Activated CD8-positive, alpha-beta memory T cell treated with anti-CD3 and anti-CD28 coated beads, Interleukin-2, amount 50 U/mL, for 24 hours (primary cell): ENCODE results near the gene LRIG1.

ENCODE experiments used
- DNase-seq: peaks from one replicate; pipeline ENCODE4 v3.0.0-alpha.2; 2020; ENCODE audit errors: extremely low read depth

The LRIG1 gene, protein sequence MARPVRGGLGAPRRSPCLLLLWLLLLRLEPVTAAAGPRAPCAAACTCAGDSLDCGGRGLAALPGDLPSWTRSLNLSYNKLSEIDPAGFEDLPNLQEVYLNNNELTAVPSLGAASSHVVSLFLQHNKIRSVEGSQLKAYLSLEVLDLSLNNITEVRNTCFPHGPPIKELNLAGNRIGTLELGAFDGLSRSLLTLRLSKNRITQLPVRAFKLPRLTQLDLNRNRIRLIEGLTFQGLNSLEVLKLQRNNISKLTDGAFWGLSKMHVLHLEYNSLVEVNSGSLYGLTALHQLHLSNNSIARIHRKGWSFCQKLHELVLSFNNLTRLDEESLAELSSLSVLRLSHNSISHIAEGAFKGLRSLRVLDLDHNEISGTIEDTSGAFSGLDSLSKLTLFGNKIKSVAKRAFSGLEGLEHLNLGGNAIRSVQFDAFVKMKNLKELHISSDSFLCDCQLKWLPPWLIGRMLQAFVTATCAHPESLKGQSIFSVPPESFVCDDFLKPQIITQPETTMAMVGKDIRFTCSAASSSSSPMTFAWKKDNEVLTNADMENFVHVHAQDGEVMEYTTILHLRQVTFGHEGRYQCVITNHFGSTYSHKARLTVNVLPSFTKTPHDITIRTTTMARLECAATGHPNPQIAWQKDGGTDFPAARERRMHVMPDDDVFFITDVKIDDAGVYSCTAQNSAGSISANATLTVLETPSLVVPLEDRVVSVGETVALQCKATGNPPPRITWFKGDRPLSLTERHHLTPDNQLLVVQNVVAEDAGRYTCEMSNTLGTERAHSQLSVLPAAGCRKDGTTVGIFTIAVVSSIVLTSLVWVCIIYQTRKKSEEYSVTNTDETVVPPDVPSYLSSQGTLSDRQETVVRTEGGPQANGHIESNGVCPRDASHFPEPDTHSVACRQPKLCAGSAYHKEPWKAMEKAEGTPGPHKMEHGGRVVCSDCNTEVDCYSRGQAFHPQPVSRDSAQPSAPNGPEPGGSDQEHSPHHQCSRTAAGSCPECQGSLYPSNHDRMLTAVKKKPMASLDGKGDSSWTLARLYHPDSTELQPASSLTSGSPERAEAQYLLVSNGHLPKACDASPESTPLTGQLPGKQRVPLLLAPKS

DNA sequence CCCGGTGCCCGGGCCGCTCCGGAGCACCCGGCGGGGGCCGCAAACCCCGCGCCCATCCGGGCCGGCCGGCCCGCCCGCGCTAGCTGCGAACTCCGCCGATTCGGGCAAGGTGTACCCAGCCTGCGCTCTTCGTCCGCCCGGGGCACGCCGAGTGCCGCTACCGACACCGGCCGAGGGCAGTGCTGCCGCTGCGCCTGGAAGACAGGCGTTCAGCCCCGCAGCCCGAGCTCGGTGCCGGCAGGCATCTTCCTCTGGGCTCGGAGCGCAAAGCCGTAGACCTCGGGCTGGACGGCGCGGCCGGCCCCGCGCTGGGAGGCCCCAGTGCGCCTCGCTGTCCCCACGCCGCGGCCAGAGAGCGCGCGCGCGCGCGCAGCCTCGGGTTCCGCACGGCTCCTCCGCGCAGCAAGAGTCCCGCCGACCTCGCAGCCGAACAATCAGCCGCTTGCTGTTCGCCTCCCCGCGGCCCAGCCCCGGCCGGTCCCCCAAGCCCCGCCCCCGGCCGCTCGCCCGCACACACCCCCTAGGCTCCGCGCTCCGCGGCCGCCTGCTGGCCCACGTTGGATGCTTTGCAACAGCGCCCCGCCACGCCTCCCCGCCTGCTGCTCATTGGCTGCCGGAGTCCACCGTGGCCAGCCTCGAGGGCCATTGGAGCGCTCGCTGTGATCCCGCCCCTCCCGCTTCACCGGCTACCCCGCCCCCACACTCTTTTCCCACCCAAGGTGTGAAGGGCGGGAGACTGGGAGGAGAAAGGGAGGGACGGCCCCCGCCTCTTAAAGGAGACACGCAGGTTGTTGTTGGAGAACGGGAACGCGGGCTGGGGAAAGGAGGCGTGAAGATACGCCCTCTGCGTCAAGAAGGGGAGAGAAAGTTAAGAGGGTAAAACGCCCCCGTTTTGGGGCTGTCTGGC lies at the start of gene LRIG1:
TSS of gene LRIG1 (minus strand) at position 447 of the 907 bp plus-strand sequence. CDS start 615 bp downstream, outside the sequence.
- DNase-seq = peak; percentile 92

DNA sequence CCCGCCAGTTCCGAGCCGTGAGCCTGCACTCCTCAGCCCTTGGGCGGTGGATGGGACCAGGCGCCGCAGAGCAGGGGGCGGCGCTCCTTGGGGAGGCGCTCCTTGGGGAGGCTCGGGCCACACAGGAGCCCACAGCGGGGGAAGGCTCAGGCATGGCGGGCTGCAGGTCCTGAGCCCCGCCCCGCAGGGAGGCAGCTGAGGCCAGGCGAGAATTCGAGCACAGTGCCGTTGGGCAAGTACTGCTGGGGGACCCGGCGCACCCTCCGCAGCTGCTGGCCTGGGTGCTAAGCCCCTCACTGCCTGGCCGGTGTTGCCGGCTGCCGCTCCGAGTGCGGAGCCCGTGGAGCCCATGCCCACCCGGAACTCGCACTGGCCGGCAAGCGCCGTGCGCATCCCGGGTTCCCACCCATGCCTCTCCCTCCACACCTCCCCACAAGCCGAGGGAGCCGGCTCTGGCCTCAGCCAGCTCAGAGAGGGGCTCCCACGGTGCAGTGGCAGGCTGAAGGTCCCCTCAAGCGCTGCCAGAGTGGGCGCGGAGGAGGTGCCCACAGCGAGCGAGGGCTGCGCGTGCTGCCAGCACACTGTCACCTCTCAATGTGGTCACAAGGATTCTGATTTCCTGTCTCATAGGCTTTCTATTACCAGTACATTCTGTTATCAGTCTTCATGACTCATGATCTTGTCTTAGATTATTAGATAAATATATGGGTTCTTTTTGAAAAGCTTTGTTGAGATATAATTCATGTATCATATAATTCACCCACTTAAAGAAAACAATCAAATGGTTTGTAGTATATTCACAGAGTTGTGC lies 44.0 kb upstream of the LRIG1 start:
- no peak for DNase-seq

DNA sequence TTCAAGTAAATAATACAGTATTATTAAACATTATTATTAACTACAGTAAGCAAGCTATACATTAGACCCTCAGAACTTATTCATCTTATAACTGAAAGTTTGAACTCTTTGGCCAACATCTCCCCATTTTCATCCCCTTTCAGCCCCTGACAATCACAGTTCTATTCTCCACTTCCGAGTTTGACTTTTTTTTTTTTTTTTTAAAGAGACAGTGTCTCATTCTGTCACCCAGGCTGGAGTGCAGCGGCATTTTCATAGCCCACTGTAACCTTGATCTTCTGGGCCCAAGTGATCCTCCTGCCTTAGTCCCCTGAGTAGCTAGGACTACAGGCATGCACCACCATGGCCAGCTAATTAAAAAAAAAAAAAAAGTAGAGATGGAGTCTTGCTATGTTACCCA lies 41.3 kb upstream of the LRIG1 start:
- DNase-seq = no peak

DNA sequence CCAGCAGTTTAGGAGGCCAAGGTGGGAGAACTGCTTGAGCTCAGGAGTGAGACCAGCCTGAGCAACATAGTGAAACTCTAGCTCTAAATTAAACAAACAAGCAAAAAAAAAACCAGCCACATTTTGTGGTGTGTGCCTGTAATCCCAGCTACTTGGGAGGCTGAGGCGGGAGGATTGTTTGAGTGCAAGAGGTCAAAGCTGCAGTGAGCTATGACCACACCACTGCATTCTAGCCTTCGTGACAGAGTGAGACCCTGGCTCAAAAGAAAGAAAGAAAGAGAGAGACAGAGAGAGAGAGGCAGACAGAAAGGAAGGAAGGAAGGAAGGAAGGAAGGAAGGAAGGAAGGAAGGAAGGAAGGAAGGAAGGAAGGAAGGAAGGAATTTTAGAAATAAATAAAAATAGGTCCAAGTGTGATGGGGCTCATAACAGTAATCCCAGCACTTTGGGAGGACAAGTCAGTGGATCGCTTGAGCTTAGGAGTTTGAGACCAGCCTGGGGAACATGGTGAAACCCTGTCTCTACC lies 38.7 kb upstream of the LRIG1 start:
- no peak for DNase-seq

DNA sequence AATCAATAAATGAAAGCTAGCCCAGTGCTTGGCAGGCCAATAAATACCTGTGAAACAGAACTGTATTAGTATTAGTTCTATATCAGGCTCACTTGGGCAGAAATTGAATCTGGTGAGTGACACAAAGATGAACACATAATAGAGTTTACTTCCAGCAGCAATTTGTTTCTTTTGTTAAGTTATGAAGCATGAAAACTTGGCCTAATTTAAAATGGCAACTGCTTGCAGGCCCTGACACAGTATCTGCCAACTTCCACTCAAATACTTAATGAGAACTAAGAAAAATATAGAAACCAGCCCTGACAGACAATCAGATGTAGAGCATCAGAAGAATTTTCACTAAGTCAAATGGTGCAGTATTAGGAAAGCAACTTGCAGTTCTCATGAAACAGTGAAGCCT lies 37.6 kb upstream of the LRIG1 start:
- DNase-seq = no peak

DNA sequence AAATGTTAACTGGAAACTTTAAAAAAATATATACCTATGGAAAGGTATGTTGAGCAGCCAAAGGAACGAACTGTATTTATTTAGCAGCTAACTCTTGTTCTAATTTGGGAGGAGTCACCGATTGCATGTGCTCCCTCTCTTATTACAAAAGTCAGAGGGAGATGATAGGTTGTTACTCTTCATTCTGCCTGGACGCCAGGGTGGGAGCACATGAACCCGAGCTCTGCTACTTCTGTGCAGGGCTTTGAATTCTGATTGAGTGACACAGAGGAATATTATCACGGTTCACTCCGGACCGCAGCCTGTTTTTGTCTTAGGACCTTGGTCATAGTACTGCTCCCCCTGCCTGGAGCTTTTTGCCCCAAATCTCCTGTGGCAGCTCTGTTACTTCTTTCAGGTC lies 36.9 kb upstream of the LRIG1 start:
- no peak for DNase-seq

DNA sequence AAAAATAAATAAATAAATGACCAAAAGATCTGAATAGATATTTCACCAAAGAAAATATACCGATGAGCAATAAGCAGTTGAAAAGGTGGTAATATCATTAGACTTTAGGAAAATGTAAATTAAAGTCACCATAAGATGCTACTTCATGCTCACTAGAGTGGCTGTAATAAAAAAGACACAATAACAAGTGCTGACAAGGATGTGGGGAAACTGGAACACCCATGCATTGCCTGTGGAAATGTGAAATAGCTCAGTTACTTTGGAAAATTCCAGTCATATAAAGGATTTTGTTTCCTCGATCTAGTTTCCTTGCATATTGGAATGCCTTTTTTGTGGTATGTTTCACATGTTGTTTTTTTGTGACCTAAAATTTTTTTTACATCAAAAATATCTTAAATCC lies 36.0 kb upstream of the LRIG1 start:
- no peak for DNase-seq

DNA sequence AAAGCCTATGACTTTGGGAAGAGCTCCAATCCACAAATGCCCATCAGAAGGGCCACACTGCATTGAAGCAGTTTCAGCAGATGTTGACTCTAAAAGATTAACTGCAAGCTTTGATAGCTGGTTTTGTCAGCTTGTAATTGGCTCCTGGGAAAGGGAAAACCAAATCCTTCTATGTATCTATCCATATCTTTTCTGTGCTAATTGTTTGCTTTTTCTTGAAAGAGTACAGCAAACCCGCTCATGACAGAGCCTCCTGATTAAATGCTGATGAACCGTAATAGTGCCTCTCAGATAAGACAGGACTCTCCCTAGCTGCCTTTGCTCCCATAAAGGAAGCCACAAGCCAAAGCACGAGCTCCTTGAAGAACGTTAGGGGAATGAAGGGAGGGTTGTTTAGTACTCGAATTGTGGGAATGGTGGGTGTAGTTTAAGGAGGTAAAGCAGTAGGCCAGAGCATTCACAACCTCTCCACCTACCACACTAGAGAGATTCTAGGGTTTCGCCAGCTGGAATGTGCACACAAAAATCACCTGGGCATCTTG lies 33.6 kb upstream of the LRIG1 start:
- no peak for DNase-seq

DNA sequence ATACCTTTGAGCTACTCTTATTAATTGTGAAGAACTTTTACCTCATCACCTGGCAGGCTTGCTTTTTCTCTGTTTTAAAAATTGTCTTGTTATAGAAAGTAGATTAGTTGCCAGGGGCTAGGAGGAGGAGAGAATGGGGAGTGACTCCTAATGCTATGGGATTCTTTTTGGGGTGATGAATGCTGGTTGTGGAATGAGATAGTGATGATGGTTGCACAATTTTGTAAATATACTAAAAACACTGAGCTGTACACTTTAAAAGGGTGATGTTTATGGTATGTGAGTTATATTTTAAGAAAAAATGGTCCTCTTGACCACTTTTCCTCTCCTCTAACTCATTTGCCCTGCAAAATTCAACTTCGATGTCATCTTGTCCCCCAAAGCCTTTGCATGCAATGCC lies 31.8 kb upstream of the LRIG1 start:
- no peak for DNase-seq

DNA sequence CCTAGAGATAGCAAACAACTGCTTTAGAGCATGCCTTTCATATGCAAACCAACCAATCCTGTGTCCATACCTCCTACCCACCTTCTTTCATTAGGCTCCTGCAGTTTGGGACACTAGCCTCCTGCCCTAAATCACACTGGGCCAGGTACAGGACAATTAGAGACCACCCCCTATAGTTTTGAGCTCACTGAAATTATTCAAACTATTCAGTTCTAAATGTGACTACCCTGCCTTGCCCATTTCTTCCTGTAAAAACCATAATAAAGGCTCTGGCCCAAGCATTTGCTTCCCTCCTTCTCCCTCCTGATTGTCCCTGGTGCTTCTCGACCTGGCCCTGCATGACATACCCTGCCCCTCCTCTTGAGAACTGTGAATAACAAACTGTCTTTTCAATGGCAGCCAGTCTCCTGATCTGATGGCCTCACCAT lies 31.4 kb upstream of the LRIG1 start:
- DNase-seq = no peak

DNA sequence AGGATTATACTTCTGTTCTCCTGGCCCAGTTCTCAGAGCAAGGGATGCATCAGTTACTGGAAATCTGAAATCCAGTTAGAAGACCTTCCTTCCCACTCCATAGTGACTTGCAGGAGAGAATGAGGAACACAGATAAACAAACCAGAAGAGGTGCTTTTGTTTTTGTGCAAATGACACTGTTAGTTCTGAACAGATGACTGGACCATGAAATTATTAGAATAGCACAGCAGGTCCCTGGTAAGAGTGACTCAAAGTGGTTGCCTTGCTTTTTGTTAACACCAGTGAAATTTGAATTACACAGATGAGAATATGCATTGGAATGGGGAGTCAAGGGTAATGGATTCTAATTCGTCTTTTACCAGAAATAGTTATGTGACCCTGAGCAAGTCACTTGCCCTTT lies 30.4 kb upstream of the LRIG1 start:
- no peak for DNase-seq

DNA sequence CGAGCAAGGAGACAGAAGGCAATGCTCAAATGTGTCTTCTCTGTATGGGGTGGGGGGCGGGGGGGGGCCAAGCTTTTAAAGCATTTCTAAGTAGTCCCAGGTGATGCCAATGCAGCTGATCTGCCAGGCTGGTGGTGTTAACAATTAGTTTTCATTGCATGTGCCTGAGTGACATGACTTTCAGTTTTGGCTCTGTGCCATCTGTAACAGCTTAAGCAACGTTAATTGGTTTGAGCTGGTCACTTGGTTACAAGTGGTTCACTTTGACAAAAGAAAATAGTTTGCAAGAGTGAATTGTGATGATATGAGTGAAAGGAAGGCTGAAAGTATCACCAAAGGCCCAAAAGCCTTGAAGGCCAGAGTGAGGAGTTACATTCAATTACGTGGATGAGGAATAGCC lies 26.4 kb upstream of the LRIG1 start:
- DNase-seq = no peak

DNA sequence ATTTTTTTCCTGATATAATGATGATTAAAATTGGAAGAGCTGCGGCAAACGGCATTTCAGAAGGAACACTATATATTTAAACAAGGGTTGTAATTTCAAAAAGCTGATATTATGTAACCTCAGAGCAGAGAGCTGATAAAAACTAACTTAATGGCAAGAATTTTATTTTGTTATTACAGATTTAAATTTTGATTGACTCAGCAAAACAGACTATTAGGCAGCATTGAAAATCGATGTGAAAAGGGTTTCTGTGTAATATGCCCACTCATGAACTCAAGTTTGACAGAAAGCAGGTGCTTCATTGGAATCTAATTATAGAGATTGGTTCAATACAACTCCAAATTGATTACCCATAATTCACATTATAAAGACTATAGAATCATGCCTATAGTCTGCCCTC lies 24.9 kb upstream of the LRIG1 start:
- DNase-seq = no peak

DNA sequence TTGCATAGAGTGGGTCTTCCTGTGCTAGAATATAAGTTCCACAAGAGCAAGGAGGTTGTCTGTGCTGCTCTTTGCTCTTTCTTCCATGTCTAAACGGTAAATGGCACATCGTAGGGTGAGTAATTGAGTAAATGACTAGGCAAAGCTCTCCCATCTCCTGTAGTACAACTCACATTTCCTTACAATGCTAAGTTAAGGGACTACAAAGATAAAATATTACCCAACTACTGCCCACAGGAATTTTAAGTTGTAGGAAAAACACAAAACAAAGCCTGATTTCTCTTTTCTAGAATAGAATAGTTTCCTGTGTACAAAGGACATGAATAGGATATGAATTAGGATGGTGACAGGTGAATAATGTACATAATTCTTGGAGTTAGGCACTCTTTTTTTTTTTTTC lies 19.9 kb upstream of the LRIG1 start:
- DNase-seq = no peak

DNA sequence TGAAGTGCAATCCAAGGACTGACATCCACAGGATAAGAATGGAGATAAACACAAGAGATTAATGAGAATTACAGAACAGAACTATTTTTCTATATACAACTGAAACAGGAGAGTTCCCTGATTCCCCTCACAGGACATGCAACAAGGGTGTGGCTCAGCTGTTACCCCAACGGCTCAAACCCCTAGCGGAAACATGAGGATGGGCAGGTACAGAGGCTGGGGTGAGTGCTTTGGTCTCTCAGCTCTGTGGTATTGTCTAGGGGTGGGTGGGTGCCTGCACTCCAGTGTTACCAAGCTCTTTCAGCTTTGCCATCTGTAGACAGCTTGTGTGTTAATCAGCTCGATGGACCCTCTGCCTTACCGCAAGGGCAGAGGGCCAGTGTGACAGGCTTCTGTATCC lies 17.8 kb upstream of the LRIG1 start:
- no peak for DNase-seq

DNA sequence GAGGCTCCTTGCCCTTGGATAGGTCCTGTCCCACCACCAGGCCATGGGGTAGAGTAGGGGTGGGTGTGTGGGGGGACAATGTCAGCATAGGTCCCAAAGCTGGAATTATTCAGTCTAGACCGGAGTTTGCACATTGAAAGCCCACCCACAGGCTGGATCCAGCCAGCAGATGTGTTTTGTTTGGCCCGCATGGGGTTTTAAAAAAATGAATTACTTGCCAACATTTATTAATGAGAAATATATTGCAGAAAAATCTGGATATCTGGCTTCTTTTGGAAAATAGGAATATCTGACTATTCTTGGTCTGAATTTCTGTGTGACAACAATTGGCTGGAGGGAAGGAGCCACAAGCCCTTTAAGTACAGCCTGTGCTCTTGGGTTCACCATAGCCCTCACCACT lies 17.3 kb upstream of the LRIG1 start:
- no peak for DNase-seq

DNA sequence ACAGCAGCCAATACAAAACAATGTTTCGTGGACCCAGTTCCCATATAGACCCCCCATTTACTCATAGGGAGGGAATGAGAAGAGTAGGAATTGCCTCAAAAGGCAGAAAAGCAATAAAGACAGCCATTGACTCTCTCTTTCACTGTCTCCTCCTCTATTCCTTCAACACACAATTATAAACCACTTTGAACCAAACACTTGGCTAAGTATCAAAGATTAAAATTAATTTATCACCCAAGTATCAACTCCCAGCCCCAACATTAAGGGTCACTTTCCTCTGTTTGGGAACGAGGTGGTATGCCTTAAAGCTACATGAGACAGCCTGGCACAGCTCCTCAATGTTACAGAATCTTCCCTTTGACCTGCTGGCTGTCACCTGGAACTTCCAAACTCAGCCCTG lies 16.4 kb upstream of the LRIG1 start:
- no peak for DNase-seq

DNA sequence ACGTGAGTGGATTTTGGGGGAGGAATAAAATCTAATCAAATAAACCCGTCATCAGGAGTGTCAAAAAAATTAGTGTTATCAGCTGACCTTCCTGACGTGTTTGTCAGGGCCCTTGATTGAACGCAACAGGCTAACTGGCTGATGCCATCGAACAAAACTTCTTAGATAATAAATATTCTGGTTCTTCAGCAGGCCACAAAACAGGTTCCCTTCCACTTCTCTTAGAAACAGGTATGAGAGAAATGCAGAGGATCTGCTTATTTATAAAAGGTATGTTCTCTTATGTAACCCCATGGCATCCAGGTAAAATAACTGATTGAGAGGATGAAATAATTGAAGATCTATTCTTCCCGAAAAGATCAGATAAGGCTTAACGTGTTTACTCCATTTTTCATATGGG lies 7.6 kb upstream of the LRIG1 start:
- no peak for DNase-seq

DNA sequence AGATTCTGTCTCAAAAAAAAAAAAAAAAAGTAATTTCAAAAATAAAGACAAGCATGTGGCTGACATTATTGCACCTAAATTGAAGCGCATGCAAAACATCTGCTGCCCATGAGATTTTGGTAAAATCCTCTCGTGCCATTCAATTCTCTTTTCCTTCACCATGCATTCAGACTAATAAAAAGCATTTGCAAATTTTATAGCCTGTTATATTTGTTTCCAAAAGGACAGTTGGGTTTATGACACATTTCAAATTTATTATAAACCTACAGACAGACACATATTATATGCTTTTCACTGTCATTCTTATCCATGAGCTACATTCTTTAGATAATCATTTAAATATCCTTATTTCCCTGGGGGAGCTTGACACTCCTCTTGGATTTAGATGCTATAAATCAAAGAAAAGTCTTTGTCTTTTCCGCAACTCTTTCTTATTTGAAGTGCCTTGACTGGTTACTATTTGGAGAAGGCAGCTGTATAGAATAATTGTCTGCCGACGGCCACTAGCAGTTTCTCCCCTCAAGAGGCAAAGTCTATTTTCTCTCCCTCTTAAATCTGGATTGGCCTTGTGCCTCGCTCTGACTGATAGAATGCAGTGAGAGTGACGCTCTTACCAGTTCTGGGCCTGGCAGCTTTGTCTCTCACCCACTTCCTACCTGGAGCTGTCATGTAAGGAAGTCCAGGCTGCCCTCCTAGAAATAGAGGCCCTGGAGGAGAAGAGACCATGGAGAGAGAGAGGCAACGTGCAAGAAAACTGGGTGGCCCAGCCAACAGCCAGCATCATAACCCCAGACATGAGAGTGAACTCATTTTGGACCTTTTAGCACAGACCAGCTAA lies 6.8 kb upstream of the LRIG1 start:
- no peak for DNase-seq
